DMS153 (cell line): Measurements from ENCODE around the gene C20orf141.
"Not testable (repeated sequence)": the region's sequence is repeated elsewhere in the genome, so short reads cannot be mapped to it uniquely, and the experiment has no call there.

Experiments
- DNase-seq: peaks from one replicate; lab custom pipeline; 2025; lab: John Stamatoyannopoulos, UW

C20orf141 gene, protein sequence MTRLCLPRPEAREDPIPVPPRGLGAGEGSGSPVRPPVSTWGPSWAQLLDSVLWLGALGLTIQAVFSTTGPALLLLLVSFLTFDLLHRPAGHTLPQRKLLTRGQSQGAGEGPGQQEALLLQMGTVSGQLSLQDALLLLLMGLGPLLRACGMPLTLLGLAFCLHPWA

GRCh38 chr20:2814587-2815051 is at the start of gene C20orf141:
TSS of gene C20orf141 (plus strand) at chr20:2814987. CDS start at chr20:2815185, 198 bp downstream.
- DNase-seq = no peak

- DNase-seq = peak; percentile 8
These were observed 46.8 kb upstream of the C20orf141 start for GRCh38 chr20:2767768-2768631.

DNA sequence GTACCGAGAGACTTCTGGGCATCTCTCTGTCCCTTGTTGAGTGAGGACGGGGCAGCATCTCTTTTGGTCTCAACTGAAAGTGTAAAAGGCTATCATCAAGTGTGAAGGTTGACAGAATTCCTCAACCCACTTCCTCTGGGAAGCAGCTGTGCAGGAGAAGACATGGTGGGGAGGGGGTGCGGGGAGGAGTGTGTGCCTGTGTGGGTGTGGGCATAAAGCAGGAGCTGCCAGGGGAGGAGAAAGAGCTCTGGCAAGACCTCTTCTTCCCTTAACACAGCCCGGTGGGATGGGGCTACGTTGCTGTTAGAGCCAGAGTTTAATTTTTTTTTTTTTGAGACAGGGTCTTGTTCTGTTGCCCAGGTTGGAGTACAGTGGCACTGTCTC is 46.2 kb upstream of the C20orf141 start:
- no peak for DNase-seq

DNA sequence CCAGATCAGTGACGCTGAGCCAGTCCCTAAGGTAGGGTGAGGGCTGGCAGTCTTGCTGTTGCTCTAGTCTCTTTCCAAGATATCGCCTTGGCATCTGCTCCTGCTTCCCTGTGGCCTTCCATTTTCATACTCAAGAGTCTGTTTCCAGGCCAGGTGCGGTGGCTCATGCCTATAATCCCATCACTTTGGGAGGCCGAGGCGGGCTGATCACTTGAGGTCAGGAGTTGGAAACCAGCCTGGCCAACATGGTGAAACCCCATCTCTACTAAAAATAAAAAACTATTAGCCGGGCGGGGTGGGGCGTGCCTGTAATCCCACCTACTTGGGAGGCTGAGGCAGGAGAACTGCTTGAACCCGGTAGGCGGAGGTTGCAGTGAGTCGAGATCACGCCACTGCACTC is 44.7 kb upstream of the C20orf141 start:
- DNase-seq = not testable (repeated sequence)

DNA sequence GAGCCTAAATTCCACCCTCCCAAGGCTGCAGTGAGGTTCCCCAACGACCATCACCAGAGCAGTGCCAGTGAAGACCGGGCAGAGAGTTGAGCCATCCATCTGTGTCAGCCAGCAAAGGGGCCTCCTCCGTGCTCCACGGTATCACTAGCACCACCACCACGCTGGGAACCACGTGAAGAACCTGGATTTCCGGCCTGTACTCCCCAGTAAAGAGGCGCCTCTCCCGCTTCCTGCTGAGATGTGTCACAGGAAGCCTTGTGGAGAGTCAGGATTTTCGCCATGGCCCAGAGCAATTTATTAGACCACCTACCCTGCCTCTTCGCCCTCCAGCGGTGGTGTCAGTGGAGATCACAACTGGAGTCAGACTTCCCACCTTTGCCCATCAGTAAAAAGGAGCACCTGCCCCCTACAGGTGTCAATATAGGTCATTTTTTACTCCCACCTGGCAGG is 43.1 kb upstream of the C20orf141 start:
- no peak for DNase-seq

- DNase-seq = no peak
These were observed 41.0 kb upstream of the C20orf141 start for GRCh38 chr20:2773812-2774211.

DNA sequence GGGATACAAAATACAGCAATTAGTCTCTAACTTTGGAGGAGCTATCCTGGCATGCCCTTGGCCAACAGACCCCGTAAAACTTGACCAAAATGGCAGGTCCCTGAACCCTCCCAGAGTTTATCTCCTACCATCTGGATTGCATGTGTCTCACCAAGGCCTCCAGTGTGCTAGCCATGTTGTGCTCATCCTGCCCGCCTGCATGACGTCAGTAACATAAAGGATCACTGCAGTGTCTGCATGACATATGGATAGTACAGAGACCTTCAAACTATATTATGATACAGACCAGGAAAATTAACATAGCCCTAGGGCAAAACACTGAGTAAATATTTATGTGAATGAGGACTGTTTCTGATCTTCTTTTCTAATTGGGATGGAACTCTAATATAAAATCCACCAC is 39.6 kb upstream of the C20orf141 start:
- no peak for DNase-seq

DNA sequence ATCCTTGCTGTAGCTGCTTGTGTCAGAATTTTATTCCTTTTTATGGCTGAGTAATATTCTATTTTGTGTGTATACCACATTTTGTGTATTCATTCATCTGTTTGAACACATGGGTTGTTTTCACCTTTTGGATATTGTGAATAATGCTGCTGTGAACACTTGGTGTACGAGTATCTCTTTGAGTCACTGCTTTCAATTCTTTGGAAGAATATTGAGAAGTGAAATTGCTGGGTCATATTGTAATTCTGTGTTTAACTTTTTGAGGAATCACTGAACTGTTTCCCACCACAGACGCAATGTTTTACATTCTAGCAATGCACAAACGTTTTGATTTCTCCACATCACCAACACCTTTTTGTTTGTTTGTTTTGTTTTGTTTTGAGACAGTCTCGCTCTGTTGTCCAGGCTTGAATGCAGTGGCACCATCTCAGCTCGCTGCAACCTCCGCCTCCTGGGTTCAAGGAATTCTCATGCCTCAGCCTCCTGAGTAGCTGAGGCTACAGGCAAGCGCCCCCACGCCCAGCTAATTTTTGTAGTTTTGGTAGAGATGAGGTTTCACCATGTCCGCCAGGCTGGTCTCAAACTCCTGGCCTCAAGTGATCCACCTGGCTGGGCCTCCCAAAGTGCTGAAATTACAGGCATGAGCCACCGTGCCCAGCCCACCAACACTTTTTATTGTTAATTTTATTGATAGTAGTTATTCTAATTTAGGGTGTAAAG is 36.0 kb upstream of the C20orf141 start:
- DNase-seq = no peak

DNA sequence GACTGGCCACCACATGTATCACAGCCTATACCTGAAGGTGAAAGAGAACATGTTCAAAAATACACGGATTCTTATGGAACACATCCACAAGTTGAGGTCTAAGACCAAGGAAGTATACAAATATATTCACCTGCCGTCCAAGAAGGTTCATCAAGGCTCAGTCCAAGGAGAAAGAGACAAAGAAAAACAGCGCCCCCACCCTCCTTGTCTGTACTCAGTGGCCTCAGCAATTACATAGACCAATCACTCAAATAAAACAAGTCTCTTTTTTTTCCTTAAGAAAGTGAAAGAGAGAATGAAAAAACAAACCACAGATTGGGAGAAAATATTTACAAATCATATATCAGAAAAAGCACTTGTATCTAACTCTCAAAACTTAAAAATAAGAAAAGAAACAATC is 33.8 kb upstream of the C20orf141 start:
- DNase-seq = no peak

DNA sequence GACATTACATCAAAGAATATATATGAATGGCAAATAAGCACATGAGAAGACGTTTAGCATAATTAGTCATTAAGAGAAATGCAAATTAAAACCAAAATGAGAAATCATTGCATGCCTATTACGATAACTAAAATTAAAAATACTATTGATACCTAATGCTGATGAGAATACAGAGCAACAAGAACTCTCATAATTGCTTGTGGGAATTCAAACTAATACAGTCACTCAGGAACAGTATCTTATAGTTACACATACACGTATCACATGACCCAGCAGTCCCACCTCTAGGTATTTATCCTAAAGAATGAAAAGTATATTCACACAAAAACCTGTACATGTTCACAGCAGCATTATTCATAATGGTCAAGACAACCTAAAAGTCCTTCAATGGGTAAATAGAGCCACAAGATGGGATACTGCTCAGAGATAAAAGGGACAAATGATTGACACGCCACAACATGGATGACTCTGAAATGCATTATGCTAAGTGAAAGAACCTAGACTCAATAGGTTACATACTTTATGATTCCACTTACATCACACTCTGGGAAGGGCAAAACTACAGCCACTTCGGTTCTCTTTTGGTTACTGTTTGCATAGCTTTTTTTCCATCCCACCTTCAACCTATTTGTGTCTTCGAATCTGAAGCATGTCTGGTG is 30.8 kb upstream of the C20orf141 start:
- DNase-seq = no peak

- DNase-seq = no peak
These were observed 21.3 kb upstream of the C20orf141 start for GRCh38 chr20:2793471-2793870.

DNA sequence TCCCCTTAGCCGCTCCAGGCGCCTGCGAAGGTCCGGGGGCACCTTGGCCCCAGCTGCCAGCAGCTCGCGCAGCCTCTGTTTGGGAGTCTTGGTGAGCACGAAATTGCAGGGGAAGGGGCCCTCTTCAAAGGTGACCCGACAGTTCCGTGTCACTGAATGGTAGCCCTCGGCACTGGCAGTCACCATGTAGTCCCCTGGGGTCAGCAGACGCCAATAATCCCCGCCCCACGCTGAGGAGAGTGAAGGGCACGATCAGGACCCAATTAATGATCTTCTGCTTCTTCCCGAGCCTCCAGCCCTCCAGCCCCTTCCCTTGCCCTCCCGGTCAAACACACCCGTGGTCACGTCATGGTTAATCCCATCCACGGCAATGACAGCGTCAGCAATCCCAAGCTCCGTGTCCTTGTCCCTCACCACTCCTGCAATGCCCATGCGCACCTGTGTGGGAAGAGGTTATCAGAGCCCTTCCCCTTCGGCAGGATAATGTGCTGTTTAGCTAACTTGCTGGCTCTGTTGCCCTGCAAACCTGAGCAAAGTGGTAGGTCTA is 20.5 kb upstream of the C20orf141 start:
- DNase-seq = no peak

DNA sequence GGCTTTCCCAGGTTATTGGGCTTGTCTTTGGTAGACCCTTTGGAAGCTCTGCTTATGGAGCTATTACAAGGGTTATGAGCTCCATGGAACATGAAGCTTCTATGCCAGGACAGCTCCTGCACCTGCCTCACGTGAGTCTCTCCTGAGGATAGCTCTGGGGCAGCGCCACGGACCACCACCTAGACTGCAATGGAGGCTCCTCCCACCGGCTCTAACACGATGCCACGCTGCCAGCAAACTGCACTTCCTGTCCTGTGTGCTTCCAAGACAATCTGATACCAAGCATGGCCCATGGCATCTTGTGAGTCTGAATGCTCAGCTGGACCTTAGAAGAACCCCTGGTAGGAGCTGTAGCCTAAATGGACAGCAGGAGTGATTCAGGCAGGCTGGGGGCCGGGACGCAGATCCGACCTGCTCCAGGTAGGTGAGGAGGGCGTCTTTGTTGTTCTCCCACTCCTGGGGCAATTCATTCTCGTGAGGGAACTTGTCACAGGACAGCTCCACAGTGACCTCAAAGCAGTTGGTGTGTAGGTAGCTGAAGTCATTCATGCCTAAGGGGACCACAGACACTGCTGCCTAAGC is 19.8 kb upstream of the C20orf141 start:
- DNase-seq = no peak

- DNase-seq = no peak
These were observed 19.3 kb upstream of the C20orf141 start for GRCh38 chr20:2795451-2795850.

DNA sequence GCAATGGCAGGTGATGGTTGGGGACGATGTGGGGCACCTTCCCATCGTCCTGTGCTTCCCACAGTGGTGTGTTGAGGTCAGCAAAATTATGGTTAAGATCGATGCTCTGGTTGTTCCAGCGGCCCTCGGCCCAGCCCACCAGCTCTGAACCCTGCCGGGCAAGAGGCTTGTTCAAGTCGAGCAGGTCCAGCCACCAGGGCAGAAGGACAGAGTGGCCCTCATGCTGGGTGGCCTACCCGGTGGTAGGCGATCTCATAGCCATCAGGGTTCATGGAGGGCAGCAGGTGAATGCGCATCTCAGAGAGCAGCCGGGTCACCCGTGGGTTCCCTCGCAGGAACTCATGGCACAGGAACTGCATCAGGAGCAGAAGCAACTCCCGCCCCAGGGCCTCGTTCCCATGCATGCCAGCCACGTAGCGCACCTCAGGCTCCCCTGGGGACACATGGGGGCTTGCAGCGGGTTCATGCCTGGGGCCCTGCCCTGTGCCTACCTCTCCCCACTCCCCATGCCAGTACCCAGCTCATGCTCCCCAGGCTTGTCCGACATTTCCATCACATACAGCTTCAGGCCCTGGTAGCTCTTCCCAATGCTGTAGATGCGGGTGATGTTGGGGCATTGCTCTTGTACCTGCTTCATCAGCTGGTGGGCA is 18.7 kb upstream of the C20orf141 start:
- no peak for DNase-seq

DNA sequence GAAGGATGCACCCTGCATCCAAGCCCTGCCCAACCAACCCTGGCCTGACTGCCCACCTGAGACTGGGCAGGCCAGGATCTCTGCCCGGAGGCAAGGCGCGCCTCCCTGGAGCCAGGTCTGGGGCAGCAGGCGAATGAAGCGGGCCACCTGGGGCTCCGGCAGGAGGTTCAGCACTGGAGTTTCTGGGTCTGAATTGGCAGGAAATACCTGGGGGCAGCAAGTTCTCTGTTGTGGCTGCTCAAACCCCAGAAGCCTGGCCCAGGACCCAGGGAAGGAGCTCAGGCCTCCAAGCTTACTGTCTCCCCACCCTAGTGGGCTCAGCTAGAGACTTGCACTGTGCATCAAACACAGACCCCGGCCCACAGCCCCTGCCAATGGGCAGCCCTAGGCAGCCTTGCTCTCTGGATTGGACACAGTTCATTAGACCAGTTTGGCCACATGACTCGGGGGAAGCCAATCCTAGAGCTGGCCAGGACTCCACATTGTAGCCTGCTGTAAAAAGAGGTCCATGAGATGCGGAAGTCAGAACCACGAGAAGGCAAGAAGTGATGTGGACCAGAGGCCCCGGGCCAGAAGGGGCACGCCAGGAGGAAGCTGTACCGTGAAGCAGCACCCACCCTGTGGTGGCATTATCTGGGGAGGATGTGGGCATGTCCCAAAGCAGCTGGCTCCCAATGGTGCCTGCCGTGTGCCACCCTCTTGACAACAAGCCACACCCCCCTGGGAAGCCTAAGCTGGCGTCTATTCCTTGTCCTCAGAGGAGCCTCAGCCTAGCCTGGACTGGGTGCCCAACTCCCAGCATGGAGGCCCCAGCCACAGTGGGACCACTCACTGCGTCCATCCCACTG is 17.4 kb upstream of the C20orf141 start:
- no peak for DNase-seq

- no peak for DNase-seq
These were observed 16.5 kb upstream of the C20orf141 start for GRCh38 chr20:2798095-2798805.

DNA sequence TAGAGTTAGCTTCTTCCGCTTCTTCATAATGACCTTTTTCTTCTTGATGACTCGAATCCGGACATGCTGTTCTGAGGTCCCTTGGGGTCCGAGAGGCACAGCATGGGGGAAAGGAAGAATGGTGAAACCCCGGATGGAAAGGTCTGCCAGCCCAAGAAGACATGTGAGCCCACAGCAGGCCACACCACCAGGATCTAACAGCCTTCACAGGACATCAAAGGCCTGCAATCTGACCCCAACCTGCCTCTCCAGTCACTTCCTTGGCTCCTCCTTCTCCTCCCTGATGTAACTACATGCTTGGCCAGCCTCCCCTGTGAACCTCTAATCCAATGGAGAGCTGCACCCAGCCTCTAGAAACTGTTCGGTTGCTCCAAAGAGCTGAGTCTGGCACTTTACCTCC is 16.0 kb upstream of the C20orf141 start:
- no peak for DNase-seq

GRCh38 chr20:2799271-2799670 is 15.5 kb upstream of the C20orf141 start:
- DNase-seq = no peak
